Body of pancreas (tissue), 4 donors: ENCODE measurements around the gene MT1G. TPM values are rescaled to one million over a fixed set of nuclear protein-coding genes. Genes with fewer than 3 reads are reported as not detected.

Experiments
- ATAC-seq: fragments of 150-250 bp; one replicate; pipeline ENCODE4 v1.9.1; 2016
- DNase-seq, 4 donors: peaks; one replicate each; pipeline ENCODE4 v3.0.0-alpha.2; 2019
- H3K27ac ChIP-seq, 4 donors: fragments of 200-600 bp; sonication (generic); 1 replicate in 3 of 4; 2 replicates in 1 of 4; pipeline versions ENCODE4 v1.5.1 to v1.6.1; 2016 to 2019; ENCODE audit warnings: mild to moderate bottlenecking in 1 of 4, mixed read lengths in 1 of 4, moderate library complexity in 1 of 4
- H3K27me3 ChIP-seq, 2 donors: fragments of 200-600 bp; sonication (generic); one replicate each; pipeline ENCODE4 v1.6.0; 2016; ENCODE audit warnings: mild to moderate bottlenecking in 1 of 2
- H3K36me3 ChIP-seq, 2 donors: fragments of 200-600 bp; sonication (generic); replicated peaks in 1 of 2; 2 replicates each; pipeline ENCODE4 v1.5.1; 2016; ENCODE audit warnings: low read depth in 2 of 2; ENCODE audit not compliant: insufficient read depth in 1 of 2
- H3K4me1 ChIP-seq: fragments of 200-600 bp; sonication (generic); one replicate; pipeline ENCODE4 v1.6.0; 2016
- H3K4me3 ChIP-seq, 2 donors: fragments of 200-600 bp; sonication (generic); 1 replicate in 1 of 2; 2 replicates in 1 of 2; pipeline ENCODE4 v1.5.1; 2016 to 2019
- H3K9me3 ChIP-seq, 3 donors: fragments of 200-600 bp; sonication (generic); 1 replicate in 2 of 3; 2 replicates in 1 of 3; pipeline ENCODE4 v1.5.1; 2016
- POLR2A ChIP-seq, 3 donors: fragments of 450-650 bp; IDR thresholded peaks; one replicate each; pipeline ENCODE4 v1.6.1; 2016; ENCODE audit warnings: antibody characterized with exemption in 3 of 3, mild to moderate bottlenecking in 2 of 3
- WGBS, 2 donors: methylation state at CpG; one replicate each; pipeline ENCODE4 v1.1.5; 2017; 5-methylcytosine and 5-hydroxymethylcytosine counted together
- intact Hi-C: fragments of 100-400 bp; cut with DNase I; formaldehyde crosslinking; loops from one replicate; pipeline ENCODE4 v1.15.1; 2023
- total RNA-seq, 2 donors: library from RNA; depleted of rRNA; stranded (reverse); fragments of >200 nt; gene quantifications; one replicate each; pipeline ENCODE4 v1.1.0, GENCODE V29; 2016
- TF ChIP-seq, protein P1 (sequence below), 7 experiments: fragments of 450-650 bp in 4 of 7; fragments of 200-600 bp in 3 of 7; sonication (generic) in 3 of 7; IDR thresholded peaks; one replicate each; pipeline ENCODE4 v1.5.1; 2016 to 2019; ENCODE audit warnings: antibody characterized with exemption in 7 of 7

MT1G gene
- total RNA-seq, 2 donors from 2014 or later = 95.2 to 413 TPM

DNA sequence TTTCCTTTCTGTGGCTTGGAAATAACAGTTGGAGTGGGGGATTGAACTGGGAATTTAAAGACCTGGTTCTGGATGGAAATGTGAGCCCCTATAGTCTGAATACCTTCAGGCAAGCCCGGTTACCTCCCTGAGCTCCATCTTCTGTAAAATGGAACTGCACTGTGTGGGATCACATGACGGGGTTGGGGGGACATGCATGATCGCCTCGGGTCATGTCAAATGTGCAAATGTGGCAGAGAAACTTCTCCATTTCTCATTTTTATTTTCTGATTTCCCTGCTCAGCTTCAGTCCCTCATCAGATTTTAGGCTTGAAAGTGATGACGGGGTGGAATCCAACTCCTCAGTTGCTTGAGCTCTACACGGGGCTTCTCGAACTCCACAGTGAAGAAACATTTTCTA is 14.6 kb downstream of the MT1G start:
- TF ChIP-seq, protein P1, sequence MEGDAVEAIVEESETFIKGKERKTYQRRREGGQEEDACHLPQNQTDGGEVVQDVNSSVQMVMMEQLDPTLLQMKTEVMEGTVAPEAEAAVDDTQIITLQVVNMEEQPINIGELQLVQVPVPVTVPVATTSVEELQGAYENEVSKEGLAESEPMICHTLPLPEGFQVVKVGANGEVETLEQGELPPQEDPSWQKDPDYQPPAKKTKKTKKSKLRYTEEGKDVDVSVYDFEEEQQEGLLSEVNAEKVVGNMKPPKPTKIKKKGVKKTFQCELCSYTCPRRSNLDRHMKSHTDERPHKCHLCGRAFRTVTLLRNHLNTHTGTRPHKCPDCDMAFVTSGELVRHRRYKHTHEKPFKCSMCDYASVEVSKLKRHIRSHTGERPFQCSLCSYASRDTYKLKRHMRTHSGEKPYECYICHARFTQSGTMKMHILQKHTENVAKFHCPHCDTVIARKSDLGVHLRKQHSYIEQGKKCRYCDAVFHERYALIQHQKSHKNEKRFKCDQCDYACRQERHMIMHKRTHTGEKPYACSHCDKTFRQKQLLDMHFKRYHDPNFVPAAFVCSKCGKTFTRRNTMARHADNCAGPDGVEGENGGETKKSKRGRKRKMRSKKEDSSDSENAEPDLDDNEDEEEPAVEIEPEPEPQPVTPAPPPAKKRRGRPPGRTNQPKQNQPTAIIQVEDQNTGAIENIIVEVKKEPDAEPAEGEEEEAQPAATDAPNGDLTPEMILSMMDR (IDR thresholded peaks at IDR 0.05) = no peak
- TF ChIP-seq POLR2A (IDR thresholded peaks at IDR 0.05) = no peak
- no peak overlapping the region for H3K27ac ChIP-seq
- H3K27me3 ChIP-seq = no peaks in the 10 kb centered on the region
- no peak overlapping the region for H3K4me3 ChIP-seq
- 74 to 86% methylated on average over 7 of the region's 7 CpGs for WGBS, 2 donors
- DNase-seq (no peak), ATAC-seq (no peak)
- no peaks in the 10 kb centered on the region for H3K36me3 ChIP-seq
- H3K4me1 ChIP-seq = peaks cover 6% of the 10 kb centered on the region
- intact Hi-C loops = no loop called here
- H3K9me3 ChIP-seq = no peaks in the 10 kb centered on the region

DNA sequence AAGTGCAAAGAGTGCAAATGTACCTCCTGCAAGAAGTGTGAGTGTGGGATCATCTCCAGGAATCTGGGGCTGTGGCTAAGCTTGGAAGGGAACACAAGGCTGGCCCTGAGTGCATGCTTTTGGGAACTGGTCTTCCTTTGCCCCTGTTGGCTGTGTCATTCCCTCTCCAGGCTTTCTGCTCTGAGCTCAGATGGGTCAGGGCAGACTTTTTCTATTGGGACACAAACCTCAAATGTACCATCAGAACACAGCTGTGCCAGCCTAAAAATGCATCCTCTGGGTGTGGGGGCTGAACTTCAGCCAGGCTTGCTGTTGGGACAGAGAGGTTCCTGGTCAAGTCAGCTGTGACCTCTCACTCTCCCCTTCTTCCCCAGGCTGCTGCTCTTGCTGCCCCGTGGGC is 15.3 kb downstream of the MT1G start:
- H3K27me3 ChIP-seq = no peaks in the 10 kb centered on the region
- 20 to 44% methylated on average over 1 of the region's 1 CpG for WGBS, 2 donors
- H3K4me1 ChIP-seq = peaks cover 4% of the 10 kb centered on the region
- H3K4me3 ChIP-seq = no peak overlapping the region
- H3K9me3 ChIP-seq = no peaks in the 10 kb centered on the region
- TF ChIP-seq, protein P1 (IDR thresholded peaks at IDR 0.05) = no peak
- TF ChIP-seq POLR2A (IDR thresholded peaks at IDR 0.05) = no peak
- H3K36me3 ChIP-seq = no peaks in the 10 kb centered on the region
- H3K27ac ChIP-seq = no peak overlapping the region
- intact Hi-C loops = no loop called here
- no peak for DNase-seq
- ATAC-seq = no peak

DNA sequence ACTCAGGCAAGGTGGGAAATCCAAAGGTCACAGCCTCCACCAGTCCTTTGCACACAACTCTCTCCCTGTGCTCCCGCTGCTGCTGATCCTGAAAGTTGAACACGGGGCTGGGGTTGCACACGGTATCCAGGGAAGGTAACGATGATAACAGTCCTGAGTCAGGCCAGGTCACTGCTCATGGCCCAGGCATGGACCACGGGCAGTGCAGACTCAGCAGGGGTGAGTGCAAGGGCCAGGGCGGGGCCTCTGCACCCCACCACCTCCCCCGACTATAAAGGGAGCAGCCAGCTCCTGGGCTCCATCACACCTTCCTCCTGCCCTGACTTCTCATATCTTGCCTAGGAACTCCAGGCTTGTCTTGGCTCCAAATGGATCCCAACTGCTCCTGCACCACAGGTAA is 16.3 kb downstream of the MT1G start, which contains the start of gene MT1B:
TSS of gene MT1B (plus strand) at position 301 of the 400 bp plus-strand sequence. CDS start at position 369, 68 bp downstream.
- TF ChIP-seq POLR2A (IDR thresholded peaks at IDR 0.05) = no peak
- TF ChIP-seq, protein P1 (IDR thresholded peaks at IDR 0.05) = no peak
- no peaks in the 10 kb centered on the region for H3K27me3 ChIP-seq
- ATAC-seq = no peak
- no peaks in the 10 kb centered on the region for H3K36me3 ChIP-seq
- intact Hi-C loops = no loop called here
- no peak within 1 kb of the TSS for H3K4me3 ChIP-seq
- DNase-seq = no peak
- H3K27ac ChIP-seq = no peak within 1 kb of the TSS
- no peaks in the 10 kb centered on the region for H3K9me3 ChIP-seq
- 65 to 94% methylated on average over 7 of the region's 7 CpGs for WGBS, 2 donors
- no peaks in the 10 kb centered on the region for H3K4me1 ChIP-seq

DNA sequence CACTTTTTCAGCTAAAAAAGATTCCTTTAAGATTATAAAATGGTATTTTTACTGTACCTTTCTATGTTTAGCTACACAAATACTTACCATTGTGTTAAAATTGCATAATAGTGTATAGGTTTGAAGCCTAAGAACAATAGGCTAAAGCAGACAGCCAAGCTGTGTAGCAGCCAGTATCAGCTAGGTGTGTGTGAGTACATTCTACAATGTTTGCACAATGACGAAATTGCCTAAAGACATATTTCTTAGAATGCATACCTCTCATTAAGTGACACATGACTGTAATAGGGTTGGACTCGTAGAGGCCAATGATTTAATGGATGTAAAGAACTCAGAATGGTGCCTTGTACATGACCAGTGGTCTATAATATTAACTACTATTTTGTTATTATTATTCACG is 18.0 kb downstream of the MT1G start:
- WGBS, 2 donors = 71 to 75% methylated on average over 3 of the region's 3 CpGs
- ATAC-seq (no peak), DNase-seq (no peak)
- Histone ChIP-seq H3K27ac (no peak overlapping the region), H3K4me3 (no peak overlapping the region), H3K9me3 (no peaks in the 10 kb centered on the region), H3K36me3 (no peaks in the 10 kb centered on the region), H3K27me3 (no peaks in the 10 kb centered on the region), H3K4me1 (no peaks in the 10 kb centered on the region)
- TF ChIP-seq, protein P1 (IDR thresholded peaks at IDR 0.05) = no peak
- TF ChIP-seq POLR2A (IDR thresholded peaks at IDR 0.05) = no peak
- intact Hi-C loops = no loop called here

DNA sequence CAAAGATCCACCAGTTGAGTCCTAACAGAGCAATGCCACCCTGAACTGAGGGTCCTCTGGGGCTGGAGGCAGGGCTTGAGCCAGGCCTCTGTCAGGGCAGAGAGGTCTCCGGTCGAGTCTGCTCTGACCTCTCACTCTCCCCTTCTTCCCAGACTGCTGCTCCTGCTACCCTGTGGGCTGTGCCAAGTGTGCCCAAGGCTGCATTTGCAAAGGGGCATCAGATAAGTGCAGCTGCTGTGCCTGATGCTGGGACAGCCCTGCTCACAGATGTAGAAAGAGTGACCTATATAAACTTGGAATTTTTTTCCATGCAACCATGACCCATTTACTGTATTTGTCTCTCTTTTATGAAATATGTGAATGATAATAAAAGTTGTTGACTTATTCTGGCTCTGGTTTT is 18.6 kb downstream of the MT1G start:
- no peak overlapping the region for H3K27ac ChIP-seq
- ATAC-seq = no peak
- no peaks in the 10 kb centered on the region for H3K36me3 ChIP-seq
- no peaks in the 10 kb centered on the region for H3K27me3 ChIP-seq
- no peak for TF ChIP-seq POLR2A (IDR thresholded peaks at IDR 0.05)
- TF ChIP-seq, protein P1 (IDR thresholded peaks at IDR 0.05) = no peak
- no peaks in the 10 kb centered on the region for H3K9me3 ChIP-seq
- H3K4me3 ChIP-seq = no peak overlapping the region
- intact Hi-C loops = no loop called here
- H3K4me1 ChIP-seq = peaks cover under 1% of the 10 kb centered on the region
- 87 to 93% methylated on average over 2 of the region's 2 CpGs for WGBS, 2 donors
- no peak for DNase-seq
